Femur (tissue), 1 donor: ENCODE measurements around the gene ALG14.
"Not testable (repeated sequence)": the region's sequence is repeated elsewhere in the genome, so short reads cannot be mapped to it uniquely, and the experiment has no call there.

ENCODE experiments used
- DNase-seq: peaks from one replicate; pipeline ENCODE4 v3.0.0-alpha.2; 2017

Gene ALG14

DNA sequence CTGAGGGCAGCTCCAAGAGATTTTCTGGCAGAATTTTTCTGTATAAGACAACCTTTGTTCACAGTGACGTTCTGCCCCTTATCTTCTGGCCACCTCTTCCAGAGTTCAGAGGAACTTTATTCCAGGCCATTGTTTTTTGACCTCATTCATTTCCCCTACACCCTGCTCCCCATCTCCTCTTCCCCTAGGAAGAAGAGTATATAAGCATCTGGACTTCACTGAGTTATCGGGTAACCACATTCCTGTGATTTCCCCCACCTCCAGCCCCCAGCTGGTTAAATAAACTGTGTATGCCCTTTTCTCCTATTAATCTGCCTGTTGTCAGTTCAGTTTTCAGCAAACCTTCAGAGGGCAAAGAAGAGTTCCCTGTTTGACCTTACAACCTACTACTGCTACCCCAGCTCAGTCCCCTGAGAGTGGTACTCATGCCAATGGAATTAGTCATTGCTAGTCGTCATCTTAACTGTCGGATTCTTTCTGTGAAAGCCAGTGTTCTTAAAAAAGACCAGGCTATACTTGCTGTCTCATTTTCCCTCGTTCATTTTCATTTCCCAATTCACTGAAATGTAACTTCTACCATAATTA lies 14.3 kb upstream of the ALG14 start:
- DNase-seq = peak; percentile 54

DNA sequence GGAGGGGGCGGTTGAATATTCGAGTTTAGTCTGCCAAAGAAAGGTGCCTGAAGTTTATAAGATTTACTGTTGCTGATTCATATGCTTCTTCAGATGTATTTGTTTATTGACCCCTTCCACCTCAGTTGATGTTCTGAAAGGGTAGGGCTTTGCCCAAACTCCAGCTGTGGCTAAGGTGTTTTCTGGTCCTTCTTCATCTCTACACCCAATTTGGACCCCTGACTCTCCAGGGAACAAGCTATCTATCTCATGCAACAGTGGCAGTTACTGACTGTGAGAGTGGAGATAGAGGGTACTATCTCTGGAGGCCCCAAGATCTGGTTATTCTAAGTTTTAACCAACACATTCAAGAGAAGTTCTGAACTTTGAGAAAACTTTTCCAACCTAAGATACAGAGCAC lies 12.6 kb upstream of the ALG14 start:
- DNase-seq = no peak

DNA sequence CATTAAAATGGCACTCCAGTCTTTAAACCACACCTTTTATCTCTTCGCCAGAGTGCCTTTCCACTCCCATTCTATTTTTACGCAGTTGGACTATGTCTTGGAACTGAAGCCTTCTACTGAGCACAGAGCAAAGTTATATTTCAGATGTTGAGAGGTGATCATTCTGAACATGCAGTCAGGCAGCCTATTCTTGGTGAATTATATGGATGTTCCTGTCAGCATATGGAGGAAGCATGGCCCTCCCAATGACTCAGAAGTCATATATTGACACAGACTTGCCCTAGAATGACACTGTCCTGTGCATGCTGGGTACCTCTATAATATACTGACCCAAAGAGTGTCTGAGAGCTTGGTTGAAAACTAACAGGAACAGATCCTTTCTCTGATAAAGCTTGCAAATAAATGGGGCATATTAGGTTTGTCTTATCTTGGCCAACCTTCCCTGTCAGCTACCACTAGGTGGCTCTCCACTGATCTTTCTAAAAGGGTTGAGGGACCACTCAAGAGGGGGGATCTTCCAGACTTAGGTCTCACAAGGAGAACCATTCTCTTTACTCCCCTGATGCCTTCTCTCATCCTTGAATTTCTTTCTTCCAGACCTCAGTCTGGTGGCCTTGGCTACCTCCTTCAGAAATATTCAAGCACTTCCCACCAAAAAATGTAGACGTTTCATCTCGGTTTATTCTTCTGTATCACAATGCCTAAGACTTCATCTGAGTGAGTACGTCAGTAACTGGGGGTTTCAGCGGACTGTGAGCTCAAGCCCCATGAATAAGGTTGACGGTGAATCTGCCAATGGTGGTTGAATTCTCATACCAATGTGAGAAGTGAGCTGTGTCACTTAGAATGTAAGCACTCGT lies 11.8 kb upstream of the ALG14 start:
- no peak for DNase-seq

DNA sequence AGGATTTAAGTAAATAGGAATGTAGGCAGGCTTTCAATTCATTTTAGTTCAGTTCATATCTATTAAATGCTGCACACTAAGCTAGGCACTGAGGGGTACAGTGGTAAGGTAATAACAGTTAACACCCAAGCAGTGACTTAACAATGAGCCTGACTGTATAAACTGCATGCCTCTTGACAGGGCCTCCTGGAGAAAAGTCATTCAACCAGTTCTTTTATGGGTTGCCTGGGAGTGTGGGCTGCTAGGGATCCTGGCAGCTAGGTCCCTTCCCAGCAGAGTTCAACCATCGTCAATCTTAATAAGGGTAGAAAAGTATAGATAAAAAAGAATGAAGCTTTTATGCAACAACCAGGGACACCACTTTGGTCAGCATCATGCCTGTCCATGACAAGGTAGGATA lies 8.1 kb upstream of the ALG14 start:
- no peak for DNase-seq

DNA sequence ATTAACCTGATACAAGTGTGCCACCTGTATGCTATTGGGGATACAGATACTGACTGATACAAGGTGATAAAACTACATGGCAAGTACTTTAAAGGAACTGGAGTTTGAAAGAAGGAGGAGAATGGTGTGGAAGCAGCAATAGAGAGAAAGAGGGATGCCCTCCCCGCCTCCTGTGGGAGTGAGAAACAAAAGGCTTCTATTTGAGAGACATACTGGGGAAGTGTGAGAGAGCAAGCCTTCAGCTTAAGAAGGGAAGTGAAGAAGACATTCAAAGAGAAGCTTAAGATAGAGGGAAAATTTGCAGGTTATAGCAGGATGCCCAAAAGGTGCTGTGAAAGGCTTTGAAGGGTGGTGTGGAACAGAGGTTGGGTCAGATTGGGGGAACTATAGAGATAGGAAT lies 7.7 kb upstream of the ALG14 start:
- no peak for DNase-seq

DNA sequence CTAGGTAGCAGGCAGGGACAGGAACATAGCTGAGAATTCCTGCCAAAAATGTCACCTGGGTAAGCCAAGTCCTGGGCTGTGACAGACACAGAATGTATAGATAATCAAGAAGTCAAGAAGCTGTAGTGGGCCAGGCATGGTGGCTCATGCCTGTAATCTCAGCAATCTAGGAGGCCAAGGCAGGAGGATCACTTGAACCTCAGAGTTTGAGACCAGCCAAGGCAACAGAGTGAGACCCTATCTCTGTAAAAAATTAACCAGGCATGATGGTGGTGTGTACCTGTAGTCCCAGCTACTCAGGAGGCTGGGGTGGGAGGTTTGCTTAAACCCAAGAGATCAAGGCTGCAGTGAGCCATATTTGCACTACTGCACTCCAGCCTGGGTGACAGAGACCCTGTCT lies 3.3 kb upstream of the ALG14 start:
- DNase-seq = no peak

DNA sequence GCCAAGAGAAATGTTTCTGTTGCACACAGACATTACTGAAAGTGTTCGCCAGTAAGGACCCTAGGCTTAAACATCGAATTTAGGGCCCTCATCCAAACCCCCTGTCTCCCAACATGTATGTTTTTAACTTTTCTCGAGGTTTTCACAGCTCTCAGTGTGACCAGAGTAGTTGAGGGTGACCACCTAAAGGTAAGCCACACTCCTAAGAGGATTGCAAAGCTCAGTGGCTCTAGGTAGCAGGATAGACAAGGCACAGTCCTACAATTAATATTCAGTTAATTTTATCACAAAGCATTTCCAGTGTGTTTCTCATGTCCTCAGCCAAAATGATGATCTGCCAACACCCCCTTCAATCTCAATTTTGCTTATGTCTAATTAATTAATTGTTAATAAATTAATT lies 695 bp upstream of the ALG14 start:
- no peak for DNase-seq

DNA sequence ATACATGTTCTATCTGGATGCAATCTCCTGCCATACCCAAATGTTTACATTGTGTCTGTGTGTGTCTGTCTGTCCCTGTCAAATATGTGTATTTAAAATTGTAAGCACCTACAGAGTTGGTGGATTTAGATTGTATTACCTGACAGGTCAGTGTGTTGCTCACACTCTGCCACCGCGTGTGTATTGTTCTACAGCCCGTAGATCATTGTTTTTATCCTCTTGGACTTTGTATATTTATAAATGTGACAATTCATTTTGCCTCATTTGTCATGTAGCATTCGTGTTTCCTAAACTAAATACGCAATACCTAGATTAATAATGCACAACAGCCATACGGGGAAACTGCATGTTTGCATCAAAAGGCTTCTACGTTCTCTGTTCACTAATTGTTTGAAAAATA lies 634 bp downstream of the ALG14 start:
- DNase-seq = no peak

DNA sequence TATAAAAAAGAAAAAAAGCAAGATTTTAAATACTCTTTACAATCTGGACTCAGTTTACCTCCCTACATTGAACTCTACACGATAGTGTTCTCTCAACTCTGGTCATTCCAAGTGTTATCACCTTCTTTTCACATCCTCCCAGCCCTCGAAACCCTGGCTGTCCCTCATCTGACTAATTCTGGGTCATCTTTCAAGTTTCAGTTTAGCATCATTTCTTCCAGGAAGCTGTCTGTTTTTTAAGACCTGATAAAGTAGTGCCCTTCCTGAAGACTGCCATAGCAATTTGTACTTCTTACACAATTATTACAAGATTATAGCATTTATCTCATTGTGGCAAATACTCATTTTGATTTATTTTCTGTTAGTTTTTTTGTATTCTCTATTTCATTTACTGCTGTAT lies 1.2 kb downstream of the ALG14 start:
- DNase-seq = no peak

DNA sequence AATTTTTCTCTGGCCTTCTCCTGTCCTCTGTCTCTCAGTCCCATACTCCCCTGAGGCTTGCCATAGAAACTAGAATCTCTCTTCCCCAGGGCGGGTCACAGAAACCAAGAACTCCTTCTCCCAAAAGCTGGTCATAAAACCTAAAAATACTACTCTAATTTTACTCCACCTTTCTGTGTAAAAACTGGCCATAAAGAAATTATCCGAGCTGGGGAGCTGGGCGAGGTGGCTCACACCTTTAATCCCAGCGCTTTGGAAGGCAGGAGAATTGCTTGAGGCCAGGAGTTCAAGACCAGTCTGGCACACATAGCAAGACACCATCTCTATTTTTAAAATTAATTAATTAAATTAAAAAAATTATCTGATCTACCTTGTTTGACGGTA lies 3.0 kb downstream of the ALG14 start:
- no peak for DNase-seq

DNA sequence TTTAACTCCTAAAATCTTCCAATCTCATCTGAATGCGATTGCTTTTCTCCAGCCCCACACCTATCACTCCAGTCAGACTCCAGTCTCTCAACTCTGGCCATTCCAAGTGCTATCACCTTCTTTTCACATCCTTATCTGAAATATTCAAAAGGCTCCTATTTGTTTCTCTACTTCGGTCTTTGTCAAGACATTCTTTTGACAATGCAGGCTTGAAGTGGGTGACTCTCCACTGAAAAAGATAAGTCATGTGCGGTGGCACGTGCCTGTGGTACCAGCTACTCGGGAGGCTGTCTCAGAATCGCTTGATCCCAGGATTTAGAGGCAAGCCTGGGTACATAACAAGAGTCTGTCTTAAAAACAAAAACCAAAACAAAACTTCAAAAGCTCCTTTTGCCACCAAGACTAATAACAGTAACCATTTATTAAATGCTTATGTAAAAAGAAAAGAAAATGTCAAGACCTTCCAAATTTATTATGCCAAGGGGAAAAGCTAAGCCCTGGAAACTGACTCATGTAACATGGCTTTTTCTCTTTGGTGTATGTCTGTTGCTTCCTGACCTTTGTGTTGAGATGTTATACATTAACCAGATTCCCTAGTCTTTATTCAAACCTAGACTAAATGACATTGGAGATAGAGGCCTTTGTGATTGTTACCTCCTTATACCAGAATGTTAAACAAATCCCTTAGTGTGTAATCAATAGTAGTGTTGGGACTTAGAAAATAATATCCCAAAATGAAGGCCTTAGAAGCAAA lies 3.6 kb downstream of the ALG14 start:
- DNase-seq = no peak

DNA sequence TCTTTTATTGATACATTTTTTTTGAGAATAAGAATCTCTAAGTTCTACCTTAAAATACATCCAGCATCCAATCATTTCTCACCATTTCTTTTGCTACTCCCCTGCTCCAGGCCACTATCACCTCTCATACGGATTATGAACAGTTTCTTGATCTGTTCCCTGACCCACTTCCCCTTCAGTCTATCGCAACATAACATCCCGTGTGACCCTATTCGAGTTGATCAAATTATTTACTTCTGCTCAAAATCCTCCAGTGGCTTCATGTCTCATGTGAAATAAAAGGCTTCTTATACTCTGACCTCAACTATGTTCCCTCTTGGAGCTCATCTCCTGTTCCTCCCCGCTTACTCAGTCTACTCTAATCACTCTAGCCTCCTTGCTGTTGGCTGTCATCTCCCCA lies 5.2 kb downstream of the ALG14 start:
- DNase-seq = no peak

DNA sequence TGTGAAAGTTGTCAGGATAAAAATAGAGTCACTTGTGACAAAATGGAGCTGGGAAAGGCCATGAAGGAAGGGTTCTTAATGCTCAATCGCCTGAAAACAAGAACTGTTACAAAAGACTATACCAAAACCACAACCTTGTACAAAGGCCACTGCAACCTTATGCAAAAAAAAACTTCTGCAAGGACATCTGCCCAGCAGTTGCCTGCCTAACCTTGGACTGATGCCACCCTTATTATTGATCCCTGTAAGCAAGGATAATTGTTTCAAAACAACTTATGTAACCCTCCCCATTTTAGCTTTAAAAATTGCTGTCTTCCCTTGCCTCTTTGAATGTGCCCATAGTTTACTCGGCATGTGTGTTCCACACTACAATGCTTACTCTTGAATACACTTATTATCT lies 5.7 kb downstream of the ALG14 start:
- DNase-seq = no peak

DNA sequence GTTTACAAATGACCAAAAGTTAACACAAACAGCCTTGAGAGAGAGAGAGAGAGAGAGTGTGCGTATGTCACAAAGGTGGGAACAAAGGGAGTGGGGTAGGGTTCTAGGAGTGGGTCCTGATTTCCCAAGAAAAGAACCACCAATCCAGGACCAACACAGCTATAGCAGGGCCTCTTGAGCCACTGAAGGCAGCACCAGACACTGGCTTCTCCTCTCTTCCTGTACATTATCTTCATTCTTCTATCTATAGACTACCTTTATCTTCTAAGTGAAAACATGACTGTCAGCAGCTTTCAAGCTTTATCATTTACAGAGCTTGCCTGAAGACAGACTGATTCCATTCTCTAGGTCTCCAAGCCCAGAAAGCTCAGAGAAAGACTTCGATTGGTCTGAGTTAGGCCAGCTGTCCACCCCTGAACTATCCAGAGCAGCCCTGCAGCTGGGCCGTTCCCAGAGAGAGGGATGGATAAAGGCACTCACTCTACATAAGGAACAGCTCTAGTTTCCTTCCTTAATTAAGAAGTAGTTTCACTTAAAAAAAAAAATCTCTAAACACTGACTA lies 11.2 kb downstream of the ALG14 start:
- no peak for DNase-seq

DNA sequence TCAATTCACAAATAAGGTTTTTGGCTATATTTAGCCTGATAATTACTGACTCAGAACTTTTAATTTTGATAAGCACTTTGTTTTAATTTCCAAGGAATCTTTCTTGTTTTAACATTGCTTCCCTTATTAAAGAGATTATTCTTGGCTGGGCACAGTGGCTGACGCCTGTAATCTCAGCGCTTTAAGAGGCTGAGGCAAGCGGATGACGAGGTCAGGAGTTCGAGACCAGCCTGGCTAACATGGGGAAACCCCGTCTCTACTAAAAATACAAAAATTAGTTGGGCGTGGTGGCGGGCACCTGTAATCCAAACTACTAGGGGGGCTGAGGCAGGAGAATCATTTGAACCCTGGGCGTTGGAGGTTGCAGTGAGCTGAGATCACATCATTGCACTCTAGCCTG lies 13.8 kb downstream of the ALG14 start:
- no peak for DNase-seq

DNA sequence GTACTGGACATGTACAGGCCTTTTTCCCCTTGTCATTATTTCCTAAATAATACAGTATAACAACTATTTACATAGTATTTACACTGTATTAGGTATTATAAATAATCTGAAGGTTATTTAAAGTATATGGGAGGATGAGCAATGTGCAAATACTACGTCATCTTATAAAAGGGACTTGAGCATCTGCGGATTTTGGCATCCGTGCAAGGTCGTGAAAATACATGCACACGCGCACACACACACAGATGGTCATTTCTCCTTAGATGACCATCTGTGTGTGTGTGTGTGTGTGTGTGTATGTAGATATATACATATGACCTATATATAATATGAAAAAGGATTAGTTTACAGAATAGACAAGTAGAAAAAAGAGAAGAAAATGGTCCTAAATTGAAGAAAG lies 15.4 kb downstream of the ALG14 start:
- no peak for DNase-seq

DNA sequence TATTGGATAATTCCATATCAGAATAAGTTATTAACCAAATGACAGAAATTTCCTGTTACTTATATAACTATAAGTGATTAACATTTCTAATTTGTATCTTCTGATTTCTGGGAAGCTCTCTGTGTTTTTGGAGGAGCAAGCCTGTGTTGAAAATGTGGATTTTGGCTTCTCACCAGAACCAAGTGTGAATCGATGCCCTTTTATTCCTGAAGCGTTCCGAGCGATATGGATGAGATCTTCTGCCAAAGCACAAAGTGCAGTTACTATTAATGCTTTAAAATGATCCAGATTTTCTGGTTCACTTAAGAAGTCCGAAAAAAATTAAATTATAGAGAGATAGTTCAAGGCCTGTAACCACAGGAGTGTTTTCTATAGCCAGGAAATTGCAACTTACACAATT lies 22.8 kb downstream of the ALG14 start:
- no peak for DNase-seq

DNA sequence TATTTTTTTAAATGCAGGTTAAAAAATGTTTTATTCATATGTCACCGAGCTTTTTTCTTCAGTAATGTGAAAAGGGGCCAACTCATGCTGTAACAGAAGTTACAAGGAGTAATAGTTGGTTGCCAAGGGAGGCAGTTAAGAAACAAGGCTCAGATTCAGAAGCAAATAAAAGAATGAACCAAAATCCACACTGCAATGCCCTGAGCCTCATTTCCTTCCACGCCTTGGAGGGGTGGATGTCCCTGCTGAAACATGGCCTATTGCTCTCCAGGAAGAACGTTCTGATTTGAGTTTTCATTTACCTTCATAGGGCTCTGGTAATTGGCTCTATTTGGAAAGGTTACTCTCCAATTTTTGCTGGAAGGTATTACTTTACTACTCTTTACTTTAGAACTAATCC lies 24.4 kb downstream of the ALG14 start:
- DNase-seq = peak; percentile 37

DNA sequence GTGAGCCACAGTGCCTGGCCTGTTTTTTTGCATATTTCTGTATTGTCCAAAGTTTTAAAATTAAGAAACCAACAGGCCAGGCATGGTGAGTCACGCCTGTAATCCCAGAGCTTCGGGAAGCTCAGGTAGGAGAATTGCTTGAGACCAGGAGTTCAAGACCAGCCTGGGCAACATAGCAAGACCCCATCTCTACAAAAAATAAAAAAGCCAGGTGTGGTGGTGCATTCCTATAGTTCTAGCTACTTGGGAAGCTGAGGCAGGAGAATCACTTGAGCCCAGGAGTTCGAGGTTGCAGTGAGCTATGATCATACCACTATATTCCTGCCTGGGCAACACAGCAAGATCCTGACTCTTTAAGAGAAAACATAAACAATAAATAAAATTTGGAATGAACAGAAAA lies 25.1 kb downstream of the ALG14 start:
- DNase-seq = not testable (repeated sequence)

DNA sequence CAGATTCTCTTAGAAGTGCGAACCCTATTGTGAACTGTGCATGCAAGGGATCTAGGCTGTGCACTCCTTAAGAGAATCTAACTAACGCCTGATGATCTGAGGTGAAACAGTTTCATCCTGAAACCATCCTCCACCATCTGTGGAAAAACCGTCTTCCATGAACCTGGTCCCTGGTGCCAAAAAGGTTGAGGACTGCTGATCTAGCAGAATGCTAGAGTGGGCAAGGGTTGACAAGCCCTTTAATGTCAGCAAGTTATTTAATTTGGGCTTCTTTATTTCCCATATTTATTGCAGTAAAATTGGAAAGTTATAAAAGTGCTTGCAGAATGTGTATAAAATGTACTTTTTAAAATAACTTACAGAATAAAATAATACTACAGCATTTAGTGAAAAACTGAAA lies 26.4 kb downstream of the ALG14 start:
- no peak for DNase-seq

DNA sequence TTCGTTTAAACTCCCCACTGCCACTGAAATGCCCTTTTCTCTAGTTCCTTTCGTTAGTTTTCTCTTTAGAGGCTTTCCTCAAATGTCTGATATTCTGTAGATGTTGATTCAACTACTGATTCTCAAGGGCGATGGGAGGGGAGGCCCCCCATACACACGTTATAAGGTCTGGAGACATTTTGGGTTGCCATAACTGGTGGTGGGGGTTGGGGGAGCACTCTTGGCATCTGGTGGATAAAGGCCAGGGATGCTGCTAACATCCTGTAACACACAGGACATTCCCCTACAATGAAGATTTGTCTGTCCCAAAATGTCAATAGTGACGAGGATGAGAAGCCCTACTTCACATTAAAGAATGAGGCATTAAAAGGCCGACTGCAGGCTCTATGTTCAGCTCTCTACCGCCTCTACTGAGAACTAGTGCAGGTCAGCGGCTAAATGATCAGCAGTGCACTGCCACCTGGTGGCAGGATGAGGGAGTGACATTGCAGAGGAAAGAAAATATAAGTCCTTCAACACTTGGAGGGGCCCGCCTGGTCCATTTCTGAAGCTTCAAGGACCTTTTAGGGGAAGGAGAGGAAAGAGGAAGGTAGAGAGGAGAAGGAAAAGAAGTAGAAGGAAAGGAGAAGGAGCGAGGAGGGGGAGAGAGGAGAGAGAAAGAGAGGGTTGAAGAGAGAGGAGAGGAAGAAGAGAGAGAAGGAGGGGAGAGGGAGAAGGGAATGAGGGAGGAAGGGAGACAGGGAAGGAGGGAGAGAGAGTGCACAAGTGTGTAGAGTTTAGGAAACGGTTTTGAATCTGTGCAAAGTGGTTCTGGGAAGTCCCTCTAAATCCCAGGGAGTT lies 29.4 kb downstream of the ALG14 start:
- DNase-seq = peak; percentile 91

DNA sequence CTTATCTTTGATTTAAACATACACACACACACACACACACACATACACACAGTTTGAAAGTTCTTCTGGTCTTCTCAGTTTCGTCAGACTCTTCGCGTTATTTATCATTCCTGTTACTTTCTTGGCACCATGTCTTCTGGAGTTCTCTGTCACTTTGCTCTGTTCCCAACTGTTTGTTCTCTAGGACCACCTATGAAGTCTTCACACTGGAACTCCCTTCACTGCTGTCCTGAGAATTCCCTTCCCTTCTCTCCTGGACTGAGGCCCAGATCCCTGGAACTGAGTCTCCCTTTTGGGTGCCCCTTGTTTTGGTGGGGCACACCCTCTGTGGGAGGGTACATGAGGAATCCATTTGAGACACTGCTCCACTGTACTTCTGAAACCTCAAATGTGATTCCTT lies 30.5 kb downstream of the ALG14 start:
- DNase-seq = peak; percentile 54
